NCI-H82 treated with DMSO at 0.1 percent for 48 hours (cell line): Measurements from ENCODE around the gene POMT1.

Source experiments
- DNase-seq: peaks from one replicate; lab custom pipeline; 2025; ENCODE audit not compliant: unreplicated experiment; lab: John Stamatoyannopoulos, UW

POMT1 gene

GRCh38 chr9:131475956-131476776 is 26.6 kb upstream of the POMT1 start:
- no peak for DNase-seq

- DNase-seq, result no peak
These were observed 25.9 kb upstream of the POMT1 start for GRCh38 chr9:131476777-131477345.

- no peak for DNase-seq
These were observed 25.4 kb upstream of the POMT1 start for GRCh38 chr9:131477367-131477766.

GRCh38 chr9:131477816-131478419 is 24.8 kb upstream of the POMT1 start:
- no peak for DNase-seq

- DNase-seq, result peak; percentile 31
These were observed 24.3 kb upstream of the POMT1 start for GRCh38 chr9:131478421-131478868.

GRCh38 chr9:131478911-131479310 is 23.8 kb upstream of the POMT1 start:
- no peak for DNase-seq

- DNase-seq, result no peak
These were observed 22.5 kb upstream of the POMT1 start for GRCh38 chr9:131480258-131480657.

- no peak for DNase-seq
These were observed 21.0 kb upstream of the POMT1 start for GRCh38 chr9:131481441-131482342.

GRCh38 chr9:131482343-131483006 is 20.2 kb upstream of the POMT1 start:
- DNase-seq, result no peak

GRCh38 chr9:131483319-131484050 is 19.2 kb upstream of the POMT1 start:
- no peak for DNase-seq

GRCh38 chr9:131484051-131484445 is 18.7 kb upstream of the POMT1 start:
- no peak for DNase-seq

- DNase-seq, result no peak
These were observed 18.0 kb upstream of the POMT1 start for GRCh38 chr9:131484560-131485185.

- DNase-seq, result no peak
These were observed 17.5 kb upstream of the POMT1 start for GRCh38 chr9:131485206-131485605.

GRCh38 chr9:131485728-131486422 is 16.8 kb upstream of the POMT1 start:
- DNase-seq, result no peak

- DNase-seq, result no peak
These were observed 15.7 kb upstream of the POMT1 start for GRCh38 chr9:131487001-131487400.

- no peak for DNase-seq
These were observed 15.1 kb upstream of the POMT1 start for GRCh38 chr9:131487621-131488031.

- no peak for DNase-seq
These were observed 12.2 kb upstream of the POMT1 start for GRCh38 chr9:131490514-131490913.

- no peak for DNase-seq
These were observed 11.6 kb upstream of the POMT1 start for GRCh38 chr9:131491001-131491710.
